ENCODE measurements around the gene KCNK16. TPM values are rescaled to one million over a fixed set of nuclear protein-coding genes. Genes with fewer than 3 reads are reported as not detected.

Gene KCNK16
- total and polyA plus RNA-seq, 2 of the 4 experiments (the other 2 are of a cell fraction), result not detected

GRCh38 chr6:39319621-39320362, 2.7 kb downstream of the KCNK16 start:
- Histone ChIP-seq H3K56ac (ENCODE audit: extremely low read depth, insufficient read depth, low read length) (no peak overlapping the region), H2BK5ac (ENCODE audit: low read depth, low read length, poor library complexity, severe bottlenecking) (no peak overlapping the region), H3K9ac (ENCODE audit: low read depth, low read length) (no peak overlapping the region), H3K4ac (ENCODE audit: low read depth, low read length) (no peak overlapping the region), H3K9me1 (ENCODE audit: insufficient read depth, low read length) (no peaks in the 10 kb centered on the region), H3K4me3 (ENCODE audit: insufficient read depth, low read depth, low read length) (no peak overlapping the region), H3K27me3 (ENCODE audit: control insufficient read depth, insufficient read depth, low read length) (peaks cover 5% of the 10 kb centered on the region; the same call in 1 of the 2 replicates), H3K27ac (ENCODE audit: insufficient read depth, low read length) (no peak overlapping the region), H3K14ac (replicated peaks; ENCODE audit: low read depth, low read length) (no peak overlapping the region), H4K5ac (ENCODE audit: low read depth, low read length) (no peak overlapping the region), H3K79me1 (ENCODE audit: low read depth in 1 of 2, low read length in 2 of 2) (no peaks in the 10 kb centered on the region), H3K18ac (ENCODE audit: low read depth, low read length) (no peak overlapping the region), H2AK9ac (replicated peaks; ENCODE audit: low read depth, low read length, poor library complexity) (no peak overlapping the region), H2BK120ac (ENCODE audit: low read depth, low read length) (no peak overlapping the region), H3K4me2 (ENCODE audit: low read depth, low read length) (no peak overlapping the region), H3K36me3 (ENCODE audit: control insufficient read depth, insufficient read depth, low read length) (no peaks in the 10 kb centered on the region), H2BK20ac (ENCODE audit: low read depth, low read length) (no peak overlapping the region), H4K91ac (ENCODE audit: insufficient read depth, low read depth, low read length) (no peak overlapping the region), H2AFZ (replicated peaks; ENCODE audit: low read length, poor library complexity) (no peak overlapping the region), H2AK5ac (ENCODE audit: low read depth, low read length) (no peak overlapping the region), H3K23ac (ENCODE audit: low read depth, low read length) (no peak overlapping the region), H2BK15ac (ENCODE audit: low read depth, low read length) (no peak overlapping the region), H4K8ac (ENCODE audit: low read depth in 2 of 2, low read length in 2 of 2) (no peak overlapping the region), H3K9me3 (ENCODE audit: control insufficient read depth, insufficient read depth, low read length) (no peaks in the 10 kb centered on the region), H3K4me1 (ENCODE audit: control insufficient read depth, insufficient read depth, low read length) (no peaks in the 10 kb centered on the region), H4K20me1 (ENCODE audit: insufficient read depth, low read length) (no peaks in the 10 kb centered on the region)
- intact Hi-C loops (cut with micrococcal nuclease) (no loop called here), dilution Hi-C loops (cut with HindIII; ENCODE audit: low sequenced_read_pairs, unreplicated experiment) (no loop called here), in situ Hi-C loops (cut with MboI; ENCODE audit: low sequenced_read_pairs) (no loop called here)
- BruUV-seq (replicated peaks), result no TSS peak
- WGBS, 2 experiments (ENCODE audit: extremely low coverage in 2 of 2, insufficient read length in 1 of 2), result 28% methylated on average over 2 of the region's 13 CpGs; no CpG with 5 or more reads in 1 of the 2 experiments
- ATAC-seq (ENCODE audit: low read depth) (no peak), DNase-seq (no peak)
- CTCF ChIA-PET, result no interaction called here
- POLR2A ChIA-PET (ENCODE audit: unreplicated experiment), result no interaction called here
- TF ChIP-seq SMC3 (IDR thresholded peaks at IDR 0.05; ENCODE audit: low read depth, low read length) (no peak), CTCF (conservative IDR thresholded peaks at IDR 0.05; ENCODE audit: low read depth, low read length) (no peak), POLR2A (IDR thresholded peaks at IDR 0.05; ENCODE audit: low read depth, low read length) (no peak), MAFK (IDR thresholded peaks at IDR 0.05; ENCODE audit: low read depth, low read length) (no peak), USF2 (IDR thresholded peaks at IDR 0.05; ENCODE audit: low read depth, low read length) (no peak), MXI1 (IDR thresholded peaks at IDR 0.05; ENCODE audit: borderline replicate concordance, low read depth, low read length) (no peak), MAZ (IDR thresholded peaks at IDR 0.05; ENCODE audit: borderline replicate concordance, low read depth, low read length) (no peak), NFE2L2 (IDR thresholded peaks at IDR 0.05; ENCODE audit: low read depth, low read length) (no peak)

Measured in IMR-90 (cell line).